ENCODE results near the gene SEMA4D. TPM values are rescaled to one million over a fixed set of nuclear protein-coding genes. Genes with fewer than 3 reads are reported as not detected.

Gene SEMA4D
- total RNA-seq, 4 donors from 2014 or later = 23.6 to 77.0 (median 41.3) TPM

DNA sequence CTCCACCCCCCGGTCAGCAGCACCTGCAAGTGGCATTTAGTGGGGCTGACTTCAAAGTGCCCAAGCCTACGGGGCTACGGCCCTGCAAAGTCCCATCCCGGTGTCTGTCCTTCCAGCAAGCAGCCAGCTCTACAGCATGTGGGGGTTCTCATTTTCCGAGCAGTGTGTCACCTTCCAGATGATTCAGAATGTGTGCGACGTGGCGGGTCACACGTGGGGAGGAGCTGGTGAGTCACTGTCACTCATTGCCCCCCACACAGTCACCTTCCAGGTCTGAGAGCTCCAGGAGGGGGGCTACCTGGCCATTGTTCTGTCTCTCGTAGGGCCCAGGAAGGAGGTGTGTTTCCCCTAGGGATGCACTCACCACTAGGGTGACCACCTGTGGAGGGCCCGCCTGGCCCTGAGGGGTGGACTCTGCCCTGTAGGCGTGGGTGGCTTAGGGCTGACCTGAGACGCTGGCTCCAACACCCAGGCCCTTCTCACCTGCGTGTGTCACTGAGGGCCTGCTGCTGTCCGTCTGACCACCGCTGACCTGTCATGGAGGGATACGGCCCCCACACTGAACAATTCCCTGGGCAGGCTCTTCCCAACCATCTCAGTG, 70.2 kb downstream of the SEMA4D start:
- in situ Hi-C loops (cut with MboI; ENCODE audit: low sequenced_read_pairs in 4 of 4) (no loop called here), intact Hi-C loops (cut with DNase I; ENCODE audit: low total_unique reads) (no loop called here)
- Histone ChIP-seq H3K27me3 (no peaks in the 10 kb centered on the region), H3K36me3 (no peaks in the 10 kb centered on the region), H3K4me1 (peaks cover 24 to 48% of the 10 kb centered on the region in 2 donors), H3K9me3 (no peaks in the 10 kb centered on the region), H3K27ac (peak overlapping the region in 2 of 4 donors; percentile 6 to 16), H3K4me3 (no peak overlapping the region)
- DNase-seq = no peak
- no peak for ATAC-seq
- TF ChIP-seq, protein P1, sequence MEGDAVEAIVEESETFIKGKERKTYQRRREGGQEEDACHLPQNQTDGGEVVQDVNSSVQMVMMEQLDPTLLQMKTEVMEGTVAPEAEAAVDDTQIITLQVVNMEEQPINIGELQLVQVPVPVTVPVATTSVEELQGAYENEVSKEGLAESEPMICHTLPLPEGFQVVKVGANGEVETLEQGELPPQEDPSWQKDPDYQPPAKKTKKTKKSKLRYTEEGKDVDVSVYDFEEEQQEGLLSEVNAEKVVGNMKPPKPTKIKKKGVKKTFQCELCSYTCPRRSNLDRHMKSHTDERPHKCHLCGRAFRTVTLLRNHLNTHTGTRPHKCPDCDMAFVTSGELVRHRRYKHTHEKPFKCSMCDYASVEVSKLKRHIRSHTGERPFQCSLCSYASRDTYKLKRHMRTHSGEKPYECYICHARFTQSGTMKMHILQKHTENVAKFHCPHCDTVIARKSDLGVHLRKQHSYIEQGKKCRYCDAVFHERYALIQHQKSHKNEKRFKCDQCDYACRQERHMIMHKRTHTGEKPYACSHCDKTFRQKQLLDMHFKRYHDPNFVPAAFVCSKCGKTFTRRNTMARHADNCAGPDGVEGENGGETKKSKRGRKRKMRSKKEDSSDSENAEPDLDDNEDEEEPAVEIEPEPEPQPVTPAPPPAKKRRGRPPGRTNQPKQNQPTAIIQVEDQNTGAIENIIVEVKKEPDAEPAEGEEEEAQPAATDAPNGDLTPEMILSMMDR (IDR thresholded peaks at IDR 0.05 in 4 of 5, conservative IDR thresholded peaks at IDR 0.05 in 1 of 5) = no peak
- no peak for TF ChIP-seq POLR2A (IDR thresholded peaks at IDR 0.05)

DNA sequence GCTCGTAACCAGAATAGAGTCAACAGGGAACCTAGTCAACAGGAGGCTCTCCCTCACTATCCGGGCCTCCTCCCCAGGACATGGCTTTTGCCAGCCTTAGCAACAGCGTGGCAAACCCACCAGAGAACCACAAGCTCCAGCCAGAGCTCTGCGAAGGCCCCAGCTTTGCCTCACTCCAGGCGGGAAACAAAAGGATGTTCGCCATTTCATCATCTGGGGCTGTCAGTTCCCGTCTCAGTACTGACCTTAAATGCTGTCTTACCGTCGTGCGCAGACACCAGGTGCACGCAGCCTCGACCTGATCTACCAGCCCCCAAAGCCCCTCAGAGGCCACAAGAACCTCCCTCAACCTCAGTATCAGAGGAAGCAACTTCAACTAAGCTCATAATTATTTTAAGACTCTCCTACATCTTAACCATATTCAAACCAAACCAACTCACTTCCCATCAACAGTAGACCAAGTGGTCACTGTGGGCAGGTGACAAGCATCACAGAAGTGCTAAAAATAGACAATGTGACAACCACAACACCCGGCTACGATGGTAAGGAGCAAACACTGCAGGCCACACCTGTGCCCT, 71.4 kb downstream of the SEMA4D start:
- Histone ChIP-seq H3K4me1 (peaks cover 13 to 37% of the 10 kb centered on the region in 2 donors), H3K27me3 (no peaks in the 10 kb centered on the region), H3K9me3 (no peaks in the 10 kb centered on the region), H3K27ac (peak overlapping the region in 2 of 4 donors; percentile 12 to 14), H3K4me3 (no peak overlapping the region), H3K36me3 (no peaks in the 10 kb centered on the region)
- no peak for DNase-seq
- intact Hi-C loops (cut with DNase I; ENCODE audit: low total_unique reads) = no loop called here
- in situ Hi-C loops (cut with MboI; ENCODE audit: low sequenced_read_pairs in 4 of 4) = no loop called here
- TF ChIP-seq, protein P1 (IDR thresholded peaks at IDR 0.05 in 4 of 5, conservative IDR thresholded peaks at IDR 0.05 in 1 of 5) = no peak
- no peak for TF ChIP-seq POLR2A (IDR thresholded peaks at IDR 0.05)
- peak; percentile 48 to 61 for ATAC-seq

DNA sequence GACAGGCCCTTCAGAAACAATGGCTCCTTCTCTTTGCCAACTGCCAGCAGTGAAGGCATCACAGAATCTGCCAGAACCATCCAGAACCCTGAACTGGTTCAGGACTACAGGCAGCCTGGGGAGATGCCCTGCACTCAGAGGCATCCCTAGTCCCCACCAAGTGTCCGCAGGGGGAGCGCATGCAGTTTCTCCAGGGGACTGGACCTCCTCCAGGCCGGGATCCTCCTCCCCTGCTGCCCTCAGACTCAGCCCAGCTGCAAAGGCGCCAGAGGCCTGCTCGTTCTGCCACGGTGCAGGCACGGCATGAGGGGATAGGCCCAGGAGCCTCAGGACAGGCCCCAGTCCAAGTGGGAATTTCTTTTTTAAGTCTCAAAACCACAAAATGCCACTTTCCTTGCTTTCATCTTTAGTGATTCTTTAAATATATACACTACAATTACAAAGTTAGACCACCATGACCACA, 72.0 kb downstream of the SEMA4D start:
- intact Hi-C loops (cut with DNase I; ENCODE audit: low total_unique reads) = no loop called here
- Histone ChIP-seq H3K27ac (peak overlapping the region in 2 of 4 donors; percentile 12 to 14), H3K9me3 (no peaks in the 10 kb centered on the region), H3K36me3 (no peaks in the 10 kb centered on the region), H3K27me3 (no peaks in the 10 kb centered on the region), H3K4me1 (peaks cover 13 to 37% of the 10 kb centered on the region in 2 donors), H3K4me3 (no peak overlapping the region)
- in situ Hi-C loops (cut with MboI; ENCODE audit: low sequenced_read_pairs in 4 of 4) = no loop called here
- DNase-seq (no peak), ATAC-seq (no peak)
- TF ChIP-seq, protein P1 (IDR thresholded peaks at IDR 0.05 in 4 of 5, conservative IDR thresholded peaks at IDR 0.05 in 1 of 5) = no peak
- no peak for TF ChIP-seq POLR2A (IDR thresholded peaks at IDR 0.05)

DNA sequence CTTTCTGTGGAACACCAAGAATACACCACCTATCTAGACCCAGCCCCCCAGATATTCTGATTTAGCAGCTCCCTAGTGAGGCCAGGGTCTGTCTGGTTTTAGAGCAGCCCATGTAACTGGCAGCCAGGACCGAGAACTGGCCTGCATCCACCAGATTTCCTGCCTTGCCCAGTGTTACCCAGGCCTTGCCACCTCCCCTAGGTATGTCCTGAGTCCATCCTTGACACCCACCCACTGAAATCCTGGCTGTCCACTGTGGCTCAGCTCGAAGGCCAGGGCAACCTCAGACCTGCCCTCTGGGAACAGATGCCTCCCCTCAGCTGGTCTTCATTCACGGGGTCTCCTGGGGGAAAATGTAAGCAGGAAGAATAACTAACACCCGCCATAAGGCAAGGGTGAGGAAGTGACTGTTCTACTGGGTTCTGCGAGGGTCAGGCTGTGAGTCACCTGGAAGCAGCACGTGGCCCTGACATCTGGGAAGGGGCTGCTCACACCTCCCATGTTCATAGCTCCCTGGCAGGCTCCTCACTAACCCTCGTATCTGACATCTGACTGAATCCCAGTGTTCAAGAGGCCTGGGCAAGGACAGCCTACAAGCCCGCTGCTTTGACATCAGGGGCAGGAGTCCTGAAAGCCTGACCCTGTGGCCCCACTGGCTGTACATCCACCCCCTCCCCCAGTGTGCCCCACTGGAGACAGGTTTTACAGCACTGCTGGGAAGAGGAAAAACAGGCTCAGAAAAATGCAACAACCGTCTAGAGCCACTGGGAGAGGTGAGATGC, 72.7 kb downstream of the SEMA4D start:
- TF ChIP-seq POLR2A (IDR thresholded peaks at IDR 0.05) = no peak
- TF ChIP-seq, protein P1 (IDR thresholded peaks at IDR 0.05 in 4 of 5, conservative IDR thresholded peaks at IDR 0.05 in 1 of 5) = no peak
- DNase-seq = no peak
- no peak overlapping the region for H3K4me3 ChIP-seq
- ATAC-seq = no peak
- H3K36me3 ChIP-seq = no peaks in the 10 kb centered on the region
- H3K9me3 ChIP-seq = no peaks in the 10 kb centered on the region
- H3K4me1 ChIP-seq = peaks cover 18 to 37% of the 10 kb centered on the region in 2 donors
- no peaks in the 10 kb centered on the region for H3K27me3 ChIP-seq
- no peak overlapping the region for H3K27ac ChIP-seq
- in situ Hi-C loops (cut with MboI; ENCODE audit: low sequenced_read_pairs in 4 of 4) (no loop called here), intact Hi-C loops (cut with DNase I; ENCODE audit: low total_unique reads) (no loop called here)

Measured in gastrocnemius medialis (tissue), 4 donors.